OCI-LY3 (cell line): ENCODE measurements around the gene HOXC6.

Source experiments
- H2AFZ ChIP-seq: fragments of 200-600, 300-600 bp; shearing (Covaris generic); 2 replicates; pipeline ENCODE4 v1.6.0; 2014; ENCODE audit warnings: antibody characterized with exemption, low read depth, low read length
- H3K27ac ChIP-seq: fragments of 200-600, 300-600 bp; sonication (generic); 2 replicates; pipeline ENCODE4 v1.5.1; 2014; ENCODE audit warnings: mild to moderate bottlenecking, low read length, moderate library complexity, mixed read lengths
- H3K27me3 ChIP-seq: fragments of 200-600, 300-600 bp; sonication (generic); 2 replicates; pipeline ENCODE4 v1.6.1; 2014; ENCODE audit warnings: low read depth, low read length, mixed read lengths
- H3K36me3 ChIP-seq: fragments of 200-600, 300-600 bp; sonication (generic); replicated peaks from 2 replicates; pipeline ENCODE3; 2014; ENCODE audit warnings: low read depth, low read length, mixed read lengths
- H3K4me1 ChIP-seq: fragments of 300-600, 200-600 bp; sonication (generic); 2 replicates; pipeline ENCODE4 v1.6.1; 2014; ENCODE audit warnings: low read length, mixed read lengths
- H3K4me2 ChIP-seq: fragments of 200-600, 300-600 bp; sonication (generic); 2 replicates; pipeline ENCODE4 v1.6.1; 2014; ENCODE audit warnings: low read length, mixed read lengths
- H3K4me3 ChIP-seq: fragments of 300-600, 200-600 bp; sonication (generic); 2 replicates; pipeline ENCODE4 v1.5.1; 2014; ENCODE audit warnings: antibody characterized with exemption, mild to moderate bottlenecking, low read length, moderate library complexity
- H3K79me2 ChIP-seq: fragments of 300-600, 200-600 bp; shearing (Covaris generic); 2 replicates; pipeline ENCODE4 v1.6.1; 2014; ENCODE audit warnings: mild to moderate bottlenecking, low read length, mixed read lengths
- H3K9ac ChIP-seq: fragments of 300-600, 200-600 bp; shearing (Covaris generic); 2 replicates; pipeline ENCODE4 v1.6.0; 2014; ENCODE audit warnings: mild to moderate bottlenecking, low read length, moderate library complexity
- H3K9me3 ChIP-seq: fragments of 200-600, 300-600 bp; shearing (Covaris generic); 2 replicates; pipeline ENCODE4 v1.6.1; 2014; ENCODE audit warnings: low read length, mixed read lengths; ENCODE audit not compliant: insufficient read depth
- H4K20me1 ChIP-seq: fragments of 200-600, 300-600 bp; sonication (generic); 2 replicates; pipeline ENCODE4 v1.6.1; 2016; ENCODE audit warnings: low read length, mixed read lengths; ENCODE audit not compliant: insufficient read depth
- EZH2phosphoT487 ChIP-seq: fragments of 200-600 bp; shearing (Covaris generic); IDR thresholded peaks from 2 replicates; pipeline ENCODE4 v1.6.1; 2018; ENCODE audit warnings: antibody characterized with exemption, mixed run types, low read depth
- TF ChIP-seq, protein P1 (sequence below): fragments of 200-600, 300-600 bp; sonication (generic); IDR thresholded peaks from 2 replicates; pipeline ENCODE4 v1.5.1; 2014; ENCODE audit warnings: antibody characterized with exemption, low read length, low read depth

The HOXC6 gene

GRCh38 chr12:53983568-53983949 is 44.7 kb upstream of the HOXC6 start:
- Histone ChIP-seq H3K27me3 (no peaks in the 10 kb centered on the region), H3K9ac (no peak overlapping the region), H3K4me2 (peak overlapping the region; percentile 85), H3K79me2 (no peaks in the 10 kb centered on the region), H3K4me3 (peak overlapping the region; percentile 77), H2AFZ (no peak overlapping the region), H3K27ac (no peak overlapping the region), H4K20me1 (no peaks in the 10 kb centered on the region), H3K36me3 (no peaks in the 10 kb centered on the region), H3K4me1 (peaks cover 54% of the 10 kb centered on the region), H3K9me3 (no peaks in the 10 kb centered on the region)
- no peak for TF ChIP-seq EZH2phosphoT487
- TF ChIP-seq, protein P1, sequence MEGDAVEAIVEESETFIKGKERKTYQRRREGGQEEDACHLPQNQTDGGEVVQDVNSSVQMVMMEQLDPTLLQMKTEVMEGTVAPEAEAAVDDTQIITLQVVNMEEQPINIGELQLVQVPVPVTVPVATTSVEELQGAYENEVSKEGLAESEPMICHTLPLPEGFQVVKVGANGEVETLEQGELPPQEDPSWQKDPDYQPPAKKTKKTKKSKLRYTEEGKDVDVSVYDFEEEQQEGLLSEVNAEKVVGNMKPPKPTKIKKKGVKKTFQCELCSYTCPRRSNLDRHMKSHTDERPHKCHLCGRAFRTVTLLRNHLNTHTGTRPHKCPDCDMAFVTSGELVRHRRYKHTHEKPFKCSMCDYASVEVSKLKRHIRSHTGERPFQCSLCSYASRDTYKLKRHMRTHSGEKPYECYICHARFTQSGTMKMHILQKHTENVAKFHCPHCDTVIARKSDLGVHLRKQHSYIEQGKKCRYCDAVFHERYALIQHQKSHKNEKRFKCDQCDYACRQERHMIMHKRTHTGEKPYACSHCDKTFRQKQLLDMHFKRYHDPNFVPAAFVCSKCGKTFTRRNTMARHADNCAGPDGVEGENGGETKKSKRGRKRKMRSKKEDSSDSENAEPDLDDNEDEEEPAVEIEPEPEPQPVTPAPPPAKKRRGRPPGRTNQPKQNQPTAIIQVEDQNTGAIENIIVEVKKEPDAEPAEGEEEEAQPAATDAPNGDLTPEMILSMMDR = no peak

DNA sequence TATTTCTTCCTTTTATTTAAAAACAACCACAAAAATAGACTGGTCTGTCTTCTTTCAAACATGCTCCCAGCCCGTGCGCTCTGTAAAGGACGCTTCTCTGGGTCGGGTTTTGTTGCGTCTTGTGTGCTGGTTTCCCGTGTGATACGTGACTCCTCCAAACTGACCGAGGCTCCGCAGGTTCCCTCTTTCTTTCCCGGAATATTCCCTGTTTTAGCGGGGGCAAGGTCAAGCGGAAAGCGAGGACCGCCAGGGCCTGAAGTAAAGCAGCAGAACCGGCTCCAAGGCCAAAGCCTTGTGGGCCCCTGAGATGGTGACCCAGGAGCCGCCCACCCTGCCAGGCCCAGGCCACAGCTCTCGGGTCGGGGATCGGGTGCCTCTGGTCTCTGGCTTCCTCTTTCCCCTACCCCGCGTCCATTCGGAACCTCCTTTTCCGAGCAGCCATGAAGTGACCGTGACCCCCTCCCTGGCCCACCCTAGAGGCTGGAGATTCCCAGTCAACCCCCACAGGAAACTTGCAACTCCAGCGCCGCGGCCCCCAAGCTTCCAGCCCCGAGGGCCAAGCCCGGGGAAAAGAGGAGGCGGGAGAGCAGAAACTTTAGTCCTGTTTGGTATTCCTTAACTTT is 44.2 kb upstream of the HOXC6 start:
- Histone ChIP-seq H3K9ac (peak overlapping the region; percentile 65), H4K20me1 (no peaks in the 10 kb centered on the region), H3K27ac (no peak overlapping the region), H3K9me3 (no peaks in the 10 kb centered on the region), H2AFZ (peak overlapping the region; percentile 68; the same call in 1 of the 2 replicates), H3K4me2 (peak overlapping the region; percentile 85), H3K4me1 (peaks cover 59% of the 10 kb centered on the region), H3K27me3 (no peaks in the 10 kb centered on the region), H3K4me3 (peak overlapping the region; percentile 77), H3K36me3 (no peaks in the 10 kb centered on the region), H3K79me2 (no peaks in the 10 kb centered on the region)
- TF ChIP-seq EZH2phosphoT487 = no peak
- TF ChIP-seq, protein P1 = no peak

GRCh38 chr12:53984901-53985691 is 43.1 kb upstream of the HOXC6 start, which contains the start of gene HOXC10:
Gene HOXC10, plus strand, starts transcription at chr12:53985146. Its CDS starts 114 bp downstream, at chr12:53985260.
- Histone ChIP-seq H4K20me1 (no peaks in the 10 kb centered on the region), H3K4me2 (peak within 1 kb of the TSS; percentile 92), H3K27ac (no peak within 1 kb of the TSS), H2AFZ (peak within 1 kb of the TSS; percentile 86), H3K27me3 (no peaks in the 10 kb centered on the region), H3K36me3 (no peaks in the 10 kb centered on the region), H3K4me3 (peak within 1 kb of the TSS; percentile 77), H3K4me1 (peaks cover 61% of the 10 kb centered on the region), H3K9ac (peak within 1 kb of the TSS; percentile 65), H3K9me3 (no peaks in the 10 kb centered on the region), H3K79me2 (no peaks in the 10 kb centered on the region)
- no peak for TF ChIP-seq EZH2phosphoT487
- TF ChIP-seq, protein P1 = peak; percentile 77

DNA sequence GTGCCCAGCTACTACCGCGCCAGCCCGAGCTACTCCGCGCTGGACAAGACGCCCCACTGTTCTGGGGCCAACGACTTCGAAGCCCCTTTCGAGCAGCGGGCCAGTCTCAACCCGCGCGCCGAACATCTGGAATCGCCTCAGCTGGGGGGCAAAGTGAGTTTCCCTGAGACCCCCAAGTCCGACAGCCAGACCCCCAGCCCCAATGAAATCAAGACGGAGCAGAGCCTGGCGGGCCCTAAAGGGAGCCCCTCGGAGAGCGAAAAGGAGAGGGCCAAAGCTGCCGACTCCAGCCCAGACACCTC is 42.6 kb upstream of the HOXC6 start:
- Histone ChIP-seq H3K79me2 (no peaks in the 10 kb centered on the region), H3K9ac (no peak overlapping the region), H3K36me3 (no peaks in the 10 kb centered on the region), H3K4me1 (peaks cover 61% of the 10 kb centered on the region), H3K4me3 (no peak overlapping the region), H3K9me3 (no peaks in the 10 kb centered on the region), H3K27me3 (0 out of 2 replicates have a peak, but pooled peaks cover 2% of the 10 kb centered on the region), H2AFZ (no peak overlapping the region), H4K20me1 (no peaks in the 10 kb centered on the region), H3K27ac (no peak overlapping the region), H3K4me2 (no peak overlapping the region)
- TF ChIP-seq, protein P1 = no peak
- no peak for TF ChIP-seq EZH2phosphoT487
